ENCODE data around the gene ODAM. TPM values are rescaled to one million over a fixed set of nuclear protein-coding genes. Genes with fewer than 3 reads are reported as not detected.

ODAM gene, protein sequence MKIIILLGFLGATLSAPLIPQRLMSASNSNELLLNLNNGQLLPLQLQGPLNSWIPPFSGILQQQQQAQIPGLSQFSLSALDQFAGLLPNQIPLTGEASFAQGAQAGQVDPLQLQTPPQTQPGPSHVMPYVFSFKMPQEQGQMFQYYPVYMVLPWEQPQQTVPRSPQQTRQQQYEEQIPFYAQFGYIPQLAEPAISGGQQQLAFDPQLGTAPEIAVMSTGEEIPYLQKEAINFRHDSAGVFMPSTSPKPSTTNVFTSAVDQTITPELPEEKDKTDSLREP
- total RNA-seq, result not detected

DNA sequence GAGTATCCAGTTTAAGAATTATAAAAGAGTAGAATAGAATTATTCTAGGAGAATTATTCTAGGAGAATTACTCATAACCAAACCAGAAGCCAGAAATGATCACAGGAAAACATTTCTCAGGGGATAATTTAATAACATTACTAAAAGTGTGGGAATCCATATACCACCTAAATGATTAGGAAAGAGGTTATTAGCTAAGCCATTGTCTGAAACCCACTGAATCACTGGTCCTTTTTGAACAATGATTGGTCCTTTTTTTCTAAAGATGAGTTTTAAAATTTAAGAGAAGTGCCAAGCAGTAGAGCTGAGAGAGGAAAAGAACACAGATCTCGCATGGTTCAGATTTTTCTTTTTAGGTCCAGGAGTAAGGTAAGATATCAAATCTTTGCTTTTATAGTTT is at the start of gene ODAM:
Gene ODAM, plus strand, starts transcription at position 301 of the 400 bp plus-strand sequence. CDS start 819 bp downstream, outside the sequence.
- H3K27ac Mint-ChIP-seq, result no peak within 1 kb of the TSS
- H3K4me1 Mint-ChIP-seq, result no peaks in the 10 kb centered on the region
- ATAC-seq (replicated peaks), result no peak
- no peaks in the 10 kb centered on the region for H3K36me3 Mint-ChIP-seq (ENCODE audit: low read depth)
- H3K27me3 Mint-ChIP-seq, result no peaks in the 10 kb centered on the region
- no peaks in the 10 kb centered on the region for H3K9me3 Mint-ChIP-seq
- no peak within 1 kb of the TSS for H3K4me3 Mint-ChIP-seq

GRCh38 chr4:70151271-70151670 is 44.3 kb upstream of the ODAM start:
- Mint-ChIP-seq H3K4me1 (no peaks in the 10 kb centered on the region), H3K27me3 (no peaks in the 10 kb centered on the region), H3K36me3 (ENCODE audit: low read depth) (no peaks in the 10 kb centered on the region), H3K27ac (no peak overlapping the region), H3K4me3 (no peak overlapping the region), H3K9me3 (no peaks in the 10 kb centered on the region)
- no peak for ATAC-seq (replicated peaks)

- H3K4me3 Mint-ChIP-seq, result no peak overlapping the region
- H3K27ac Mint-ChIP-seq, result no peak overlapping the region
- H3K4me1 Mint-ChIP-seq, result no peaks in the 10 kb centered on the region
- H3K9me3 Mint-ChIP-seq, result no peaks in the 10 kb centered on the region
- no peak for ATAC-seq (replicated peaks)
- no peaks in the 10 kb centered on the region for H3K27me3 Mint-ChIP-seq
- no peaks in the 10 kb centered on the region for H3K36me3 Mint-ChIP-seq (ENCODE audit: low read depth)
Measured at GRCh38 chr4:70152088-70152487, 43.4 kb upstream of the ODAM start.

DNA sequence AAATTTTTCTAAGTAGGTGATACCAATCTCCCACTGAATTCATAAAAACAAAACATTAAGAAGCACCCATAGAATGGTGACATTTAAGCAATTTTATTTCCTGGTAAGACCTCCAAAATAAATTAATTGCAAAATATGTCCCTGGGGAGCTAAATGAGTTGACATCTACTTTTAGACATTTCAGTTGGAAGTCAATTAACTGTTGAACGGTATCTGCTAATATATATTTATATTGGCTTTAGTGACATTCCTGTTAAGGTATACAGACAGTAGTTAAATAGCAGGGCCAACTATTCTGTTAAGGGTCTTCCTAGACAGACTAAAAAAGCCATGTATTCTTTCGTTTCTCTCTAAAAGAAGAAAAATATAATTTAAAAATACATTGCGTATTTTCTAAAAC is 41.6 kb upstream of the ODAM start, which contains the start of gene PRR27:
Gene PRR27, plus strand, starts transcription at position 301 of the 400 bp plus-strand sequence. CDS start 139 bp downstream, outside the sequence.
- Mint-ChIP-seq H3K4me3 (no peak within 1 kb of the TSS), H3K36me3 (ENCODE audit: low read depth) (no peaks in the 10 kb centered on the region), H3K27ac (no peak within 1 kb of the TSS), H3K9me3 (no peaks in the 10 kb centered on the region), H3K4me1 (no peaks in the 10 kb centered on the region), H3K27me3 (no peaks in the 10 kb centered on the region)
- ATAC-seq (replicated peaks), result no peak

GRCh38 chr4:70158576-70158975 is 36.9 kb upstream of the ODAM start:
- H3K9me3 Mint-ChIP-seq, result no peaks in the 10 kb centered on the region

GRCh38 chr4:70177090-70177489 is 18.4 kb upstream of the ODAM start:
- Mint-ChIP-seq H3K27ac (no peak overlapping the region), H3K4me1 (no peaks in the 10 kb centered on the region), H3K9me3 (no peaks in the 10 kb centered on the region), H3K27me3 (no peaks in the 10 kb centered on the region), H3K4me3 (no peak overlapping the region), H3K36me3 (ENCODE audit: low read depth) (no peaks in the 10 kb centered on the region)
- no peak for ATAC-seq (replicated peaks)

More at GRCh38 chr4:70158576-70158975, 36.9 kb upstream of the ODAM start:
- Mint-ChIP-seq H3K4me3 (no peak overlapping the region), H3K27ac (no peak overlapping the region), H3K4me1 (no peaks in the 10 kb centered on the region), H3K36me3 (ENCODE audit: low read depth) (no peaks in the 10 kb centered on the region), H3K27me3 (no peaks in the 10 kb centered on the region)
- no peak for ATAC-seq (replicated peaks)

- Mint-ChIP-seq H3K9me3 (no peaks in the 10 kb centered on the region), H3K27ac (no peak overlapping the region), H3K4me1 (no peaks in the 10 kb centered on the region), H3K4me3 (no peak overlapping the region), H3K27me3 (no peaks in the 10 kb centered on the region), H3K36me3 (ENCODE audit: low read depth) (no peaks in the 10 kb centered on the region)
- ATAC-seq (replicated peaks), result no peak
Measured at GRCh38 chr4:70178075-70178660, 17.4 kb upstream of the ODAM start.

GRCh38 chr4:70179811-70180210 is 15.7 kb upstream of the ODAM start:
- no peak overlapping the region for H3K4me3 Mint-ChIP-seq
- no peaks in the 10 kb centered on the region for H3K4me1 Mint-ChIP-seq
- no peaks in the 10 kb centered on the region for H3K27me3 Mint-ChIP-seq
- ATAC-seq (replicated peaks), result no peak
- H3K9me3 Mint-ChIP-seq, result no peaks in the 10 kb centered on the region
- no peaks in the 10 kb centered on the region for H3K36me3 Mint-ChIP-seq (ENCODE audit: low read depth)
- no peak overlapping the region for H3K27ac Mint-ChIP-seq

- ATAC-seq (replicated peaks), result no peak
Measured at GRCh38 chr4:70181864-70182263, 13.7 kb upstream of the ODAM start.

DNA sequence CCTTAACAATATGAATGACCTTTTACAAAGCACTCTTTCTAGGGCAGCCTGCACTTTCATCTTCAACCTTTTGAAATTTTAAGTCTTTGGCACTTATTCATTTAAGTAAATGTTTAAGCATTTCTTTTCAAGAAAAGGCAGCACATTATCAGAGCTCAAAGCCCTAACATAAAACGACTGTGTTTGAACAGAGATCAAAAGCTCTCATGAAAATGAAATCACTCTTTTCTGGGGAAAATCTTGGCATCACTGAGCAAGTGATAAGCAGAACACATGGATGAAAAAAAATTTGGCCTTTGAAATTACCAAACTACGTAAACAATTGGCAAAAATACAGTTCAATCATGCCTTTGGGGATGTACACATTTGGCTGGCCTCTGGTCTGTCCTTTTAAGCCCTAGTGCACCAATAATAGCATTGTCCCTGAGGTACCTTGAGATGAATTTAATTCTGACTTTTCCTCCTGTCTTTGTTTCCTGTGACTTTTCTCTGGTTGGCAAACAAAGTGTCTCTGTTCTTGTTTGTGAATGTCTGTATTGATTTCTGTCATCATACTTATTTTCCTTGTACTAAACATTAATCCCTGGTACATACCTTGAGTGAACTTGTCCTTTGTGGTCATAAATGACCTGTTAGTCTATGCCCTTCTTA is 12.9 kb upstream of the ODAM start:
- ATAC-seq (replicated peaks), result no peak
- Mint-ChIP-seq H3K36me3 (ENCODE audit: low read depth) (no peaks in the 10 kb centered on the region), H3K4me3 (no peak overlapping the region), H3K27me3 (no peaks in the 10 kb centered on the region), H3K4me1 (no peaks in the 10 kb centered on the region), H3K9me3 (no peaks in the 10 kb centered on the region), H3K27ac (no peak overlapping the region)

More at GRCh38 chr4:70181864-70182263, 13.7 kb upstream of the ODAM start:
- Mint-ChIP-seq H3K9me3 (no peaks in the 10 kb centered on the region), H3K4me1 (no peaks in the 10 kb centered on the region), H3K27ac (no peak overlapping the region), H3K27me3 (no peaks in the 10 kb centered on the region), H3K36me3 (ENCODE audit: low read depth) (no peaks in the 10 kb centered on the region), H3K4me3 (no peak overlapping the region)

GRCh38 chr4:70183168-70183939 is 12.2 kb upstream of the ODAM start:
- Mint-ChIP-seq H3K9me3 (no peaks in the 10 kb centered on the region), H3K4me1 (no peaks in the 10 kb centered on the region), H3K27me3 (no peaks in the 10 kb centered on the region), H3K36me3 (ENCODE audit: low read depth) (no peaks in the 10 kb centered on the region), H3K4me3 (no peak overlapping the region), H3K27ac (no peak overlapping the region)
- ATAC-seq (replicated peaks), result no peak

- no peaks in the 10 kb centered on the region for H3K27me3 Mint-ChIP-seq
- no peaks in the 10 kb centered on the region for H3K4me1 Mint-ChIP-seq
- H3K4me3 Mint-ChIP-seq, result no peak overlapping the region
- H3K9me3 Mint-ChIP-seq, result no peaks in the 10 kb centered on the region
- H3K27ac Mint-ChIP-seq, result no peak overlapping the region
- H3K36me3 Mint-ChIP-seq (ENCODE audit: low read depth), result no peaks in the 10 kb centered on the region
- no peak for ATAC-seq (replicated peaks)
Measured at GRCh38 chr4:70183940-70184246, 11.6 kb upstream of the ODAM start.

DNA sequence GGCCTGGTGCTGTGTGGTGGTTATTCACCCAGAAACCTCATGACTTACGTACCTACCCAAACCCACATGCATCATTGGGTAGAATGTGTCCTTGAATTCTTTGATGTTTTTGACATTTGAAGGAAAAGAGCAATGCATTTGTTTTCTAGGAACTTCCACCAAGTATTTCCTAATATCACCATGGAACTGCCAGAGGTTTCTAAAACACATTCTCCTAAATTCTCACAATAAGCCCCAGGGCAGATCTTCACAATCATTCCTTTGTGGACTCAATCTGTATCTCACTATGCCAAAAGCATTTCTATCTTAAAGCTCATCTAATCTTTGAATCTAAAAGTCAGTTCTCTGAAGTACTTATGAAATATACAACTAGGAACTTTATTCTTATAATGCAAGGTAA is 8.3 kb upstream of the ODAM start:
- no peak overlapping the region for H3K27ac Mint-ChIP-seq
- H3K27me3 Mint-ChIP-seq, result no peaks in the 10 kb centered on the region
- ATAC-seq (replicated peaks), result no peak
- H3K9me3 Mint-ChIP-seq, result no peaks in the 10 kb centered on the region
- no peak overlapping the region for H3K4me3 Mint-ChIP-seq
- H3K4me1 Mint-ChIP-seq, result no peaks in the 10 kb centered on the region
- no peaks in the 10 kb centered on the region for H3K36me3 Mint-ChIP-seq (ENCODE audit: low read depth)

DNA sequence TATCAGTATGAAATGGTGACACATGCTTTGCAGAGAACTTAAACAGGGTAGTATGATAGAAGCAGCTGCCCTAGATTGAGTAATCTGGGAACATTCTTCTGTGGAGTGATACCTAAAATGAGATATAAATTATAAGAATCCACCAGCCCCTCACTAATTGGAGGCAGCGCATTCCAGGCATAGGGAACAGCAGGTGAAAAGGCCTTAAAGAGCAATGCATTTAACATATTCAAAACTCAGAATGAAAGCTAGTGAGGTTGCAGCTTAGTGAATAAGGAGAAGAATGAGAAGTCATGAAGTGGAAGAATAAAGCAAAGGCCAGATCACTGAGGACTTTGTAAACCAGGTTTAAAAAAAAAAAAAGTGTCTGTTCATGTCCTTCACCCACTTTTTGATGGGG is 4.9 kb upstream of the ODAM start:
- Mint-ChIP-seq H3K4me3 (no peak overlapping the region), H3K27me3 (no peaks in the 10 kb centered on the region), H3K9me3 (no peaks in the 10 kb centered on the region), H3K27ac (no peak overlapping the region), H3K36me3 (ENCODE audit: low read depth) (no peaks in the 10 kb centered on the region), H3K4me1 (no peaks in the 10 kb centered on the region)
- ATAC-seq (replicated peaks), result no peak
